HG03439 (cell line): ENCODE measurements around the gene SOX6.

Source experiments
- ATAC-seq: cut with Tn5 transposase; IDR thresholded peaks from one replicate; pipeline ENCODE4 v1.9.1; 2021; ENCODE audit warnings: mild to moderate bottlenecking, moderate library complexity; ENCODE audit not compliant: unreplicated experiment

SOX6 gene

GRCh38 chr11:16195651-16196050 is 160.7 kb downstream of the SOX6 start:
- no peak for ATAC-seq

DNA sequence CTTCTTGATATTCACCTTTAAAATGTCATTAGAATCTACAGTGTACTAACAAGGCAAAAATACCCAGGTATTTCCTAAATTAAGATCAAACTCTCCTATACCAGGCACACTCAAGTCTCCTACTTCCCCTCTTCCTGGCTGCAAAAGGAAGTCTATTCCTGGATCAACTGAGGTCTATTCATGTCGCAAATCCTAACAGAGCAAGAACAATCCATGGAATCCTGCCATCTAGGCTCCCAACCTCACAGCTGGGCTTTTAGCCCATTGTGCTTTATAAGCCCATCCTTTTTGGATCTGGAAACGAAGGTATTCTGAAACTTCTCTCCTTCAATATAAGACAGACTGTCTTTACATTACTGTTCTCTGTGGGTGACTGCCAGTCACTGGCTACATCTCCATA is 161.8 kb downstream of the SOX6 start:
- no peak for ATAC-seq

DNA sequence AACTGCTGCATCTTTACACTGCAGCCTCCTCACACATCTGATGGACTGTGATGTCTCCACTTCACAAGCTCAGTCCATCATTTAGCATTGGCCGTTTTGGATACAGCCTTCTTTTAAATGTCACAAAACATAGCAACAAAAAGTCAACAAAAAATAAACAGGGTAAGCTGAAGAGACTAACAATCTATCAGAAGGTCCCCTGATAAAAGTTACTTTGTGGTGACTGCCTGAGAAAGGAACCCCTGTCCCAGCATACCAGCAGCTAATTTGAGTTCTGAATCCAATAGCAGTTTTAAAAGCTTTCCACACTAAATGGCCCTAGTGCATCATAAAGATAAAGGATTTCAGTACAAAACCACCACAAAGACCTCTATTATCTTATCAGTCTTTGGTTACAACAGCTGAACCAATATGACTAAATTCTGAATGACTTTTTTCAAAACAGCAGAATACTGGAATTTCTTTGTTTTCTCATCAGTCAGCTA is 162.4 kb downstream of the SOX6 start:
- no peak for ATAC-seq

DNA sequence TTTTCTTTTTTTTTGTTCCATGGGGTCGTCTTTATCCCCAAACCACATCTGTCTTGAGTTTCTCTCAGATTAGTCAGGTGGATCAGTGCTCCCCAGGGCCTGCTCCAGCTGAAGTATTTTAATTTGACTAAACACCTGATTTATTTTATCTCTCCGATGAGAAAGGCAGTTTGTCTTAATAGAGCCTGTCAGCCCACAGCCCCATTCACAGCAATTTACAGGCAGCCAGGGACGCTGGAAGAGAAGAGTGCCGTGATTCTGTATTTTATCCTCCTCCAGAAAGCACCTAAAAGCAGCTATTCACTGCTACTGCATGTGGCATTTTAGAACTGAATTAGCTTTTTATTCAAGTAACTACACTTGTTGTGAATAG is 164.5 kb downstream of the SOX6 start:
- ATAC-seq, result no peak

GRCh38 chr11:16191212-16191867 is 165.0 kb downstream of the SOX6 start:
- ATAC-seq, result no peak

- ATAC-seq, result no peak
These were observed 169.7 kb downstream of the SOX6 start for GRCh38 chr11:16186680-16187079.

- ATAC-seq, result no peak
These were observed 171.3 kb downstream of the SOX6 start for GRCh38 chr11:16185042-16185441.

- ATAC-seq, result no peak
These were observed 171.8 kb downstream of the SOX6 start for GRCh38 chr11:16184588-16184987.

- ATAC-seq, result no peak
These were observed 173.8 kb downstream of the SOX6 start for GRCh38 chr11:16182553-16182952.

GRCh38 chr11:16180868-16181267 is 175.5 kb downstream of the SOX6 start:
- ATAC-seq, result no peak

GRCh38 chr11:16179676-16180075 is 176.7 kb downstream of the SOX6 start:
- no peak for ATAC-seq

DNA sequence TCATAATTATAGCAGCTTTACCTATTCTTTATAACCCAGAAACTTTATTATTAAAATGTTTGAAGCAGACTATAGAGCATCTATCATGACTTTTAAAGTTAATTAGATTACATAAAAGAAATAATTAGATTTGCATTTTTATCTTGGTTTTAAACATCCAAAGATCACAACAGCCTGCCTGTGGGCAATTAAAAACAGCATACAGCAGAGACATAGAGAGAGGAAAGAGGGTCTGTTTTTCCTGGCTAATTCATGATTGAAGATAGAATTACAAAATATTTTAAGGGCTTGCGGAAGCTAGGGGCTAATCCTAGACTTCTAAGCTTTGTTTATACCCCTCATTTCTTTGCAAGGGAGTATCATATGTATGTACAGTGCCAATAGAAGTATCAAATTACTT is 178.1 kb downstream of the SOX6 start:
- no peak for ATAC-seq

GRCh38 chr11:16177688-16178087 is 178.7 kb downstream of the SOX6 start:
- ATAC-seq, result no peak

DNA sequence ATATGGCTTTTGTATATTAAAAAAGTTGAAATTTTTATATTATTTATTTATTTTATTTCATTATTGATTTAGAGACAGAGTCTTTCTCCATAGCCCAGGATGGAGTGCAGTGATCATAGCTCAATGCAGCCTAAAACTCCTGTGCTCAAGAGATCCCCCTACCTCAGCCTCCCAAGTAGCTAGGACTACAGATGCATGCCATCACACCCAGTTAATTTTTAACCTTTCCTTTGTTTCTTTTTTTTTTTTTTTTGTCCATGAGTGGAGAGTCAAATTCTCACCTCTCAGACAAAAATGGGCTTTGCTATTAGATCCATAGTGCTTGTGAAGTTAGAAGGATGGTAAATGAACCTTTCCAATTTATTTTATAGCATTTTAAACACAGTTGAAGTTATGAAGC is 182.5 kb downstream of the SOX6 start:
- ATAC-seq, result no peak

DNA sequence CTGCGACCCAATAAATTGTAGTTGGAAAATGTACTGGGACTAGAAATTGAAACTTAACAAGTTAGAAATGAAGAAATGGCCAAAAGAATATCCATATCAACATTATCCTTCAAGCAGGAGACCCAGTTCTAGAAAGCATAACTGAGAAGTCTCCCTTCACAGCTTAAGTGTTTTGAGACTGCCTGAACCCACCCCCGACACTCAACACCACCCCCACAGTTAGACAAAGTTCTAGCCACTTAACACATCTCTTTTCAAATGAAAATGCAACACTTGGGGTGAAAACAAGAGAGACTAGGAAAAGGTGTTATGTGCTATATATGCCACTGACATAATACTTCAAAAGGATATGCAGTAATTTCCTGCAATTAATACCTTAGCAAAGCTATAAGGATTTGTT is 184.5 kb downstream of the SOX6 start:
- ATAC-seq, result no peak

- ATAC-seq, result no peak
These were observed 186.1 kb downstream of the SOX6 start for GRCh38 chr11:16169956-16170847.

DNA sequence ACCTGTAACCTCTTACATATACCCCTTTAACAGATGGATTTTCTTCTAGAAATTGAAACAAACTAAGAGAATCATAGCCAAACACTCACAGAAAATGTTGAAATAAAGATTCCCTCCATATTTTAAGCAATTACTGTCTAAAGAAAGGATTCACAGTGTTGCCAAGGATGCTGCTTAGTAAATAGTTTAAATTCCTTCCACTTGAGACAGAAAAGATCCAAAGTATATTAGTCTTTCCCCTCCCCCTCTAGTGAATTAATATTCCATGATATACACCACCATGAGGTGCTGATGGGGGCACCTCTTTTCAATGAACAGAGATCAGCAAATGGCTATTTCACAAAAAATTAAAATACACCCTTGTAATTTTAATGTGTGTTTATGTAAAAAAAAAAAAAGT is 186.8 kb downstream of the SOX6 start:
- ATAC-seq, result no peak

DNA sequence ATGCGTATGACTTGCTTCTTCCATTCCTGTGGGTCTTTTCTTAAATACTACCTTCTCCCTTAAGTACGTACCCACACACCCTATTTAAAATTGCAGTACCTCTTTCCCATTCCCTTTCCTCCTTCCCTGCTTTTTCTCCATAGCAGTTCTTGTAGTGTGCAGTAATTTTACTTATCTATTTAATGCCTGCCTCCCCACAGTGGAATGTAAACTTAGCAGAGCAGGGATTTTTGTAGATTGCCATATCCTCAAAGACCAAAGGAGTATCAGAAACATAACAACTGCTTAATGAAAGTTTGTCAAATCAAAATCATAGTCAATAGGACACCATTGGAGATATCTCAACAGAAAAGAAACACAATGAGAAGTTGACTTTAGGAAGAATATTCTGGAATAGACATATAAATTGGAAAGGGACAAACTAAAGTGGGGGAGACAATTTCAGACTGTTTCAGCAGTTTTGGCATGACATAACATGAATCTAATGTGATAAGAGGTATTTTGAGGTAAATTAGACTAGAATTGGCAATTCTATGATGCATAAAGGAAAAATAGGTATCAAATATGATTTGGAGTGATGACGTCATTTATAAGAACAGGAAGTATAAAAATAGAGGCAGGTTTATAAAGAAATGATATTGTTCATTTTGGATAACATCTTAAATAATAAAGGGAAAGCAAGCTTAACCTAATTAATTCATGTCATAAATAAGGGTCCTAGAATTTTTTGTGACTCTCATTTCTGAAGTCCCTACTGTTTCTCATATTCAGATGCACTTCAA is 188.4 kb downstream of the SOX6 start:
- no peak for ATAC-seq

DNA sequence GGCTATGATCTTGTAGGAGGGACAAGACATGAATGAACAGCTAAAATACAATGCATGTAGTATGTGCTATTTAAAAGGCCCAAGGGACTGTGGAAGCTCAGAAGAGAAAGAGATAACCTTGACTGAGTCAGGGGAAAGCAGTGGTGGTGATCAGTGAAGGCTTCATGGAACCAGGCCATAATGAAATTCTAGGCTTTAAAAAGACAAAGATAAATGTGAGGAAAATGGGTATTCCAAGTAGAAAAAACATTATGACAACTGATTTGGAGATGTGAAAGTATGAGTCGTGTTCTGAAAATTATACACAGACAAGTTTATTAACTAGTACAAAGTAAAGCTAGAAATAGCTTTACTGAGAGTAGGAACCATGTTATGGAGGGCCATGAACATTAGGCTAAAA is 189.8 kb downstream of the SOX6 start:
- ATAC-seq, result no peak

GRCh38 chr11:16160146-16160545 is 196.2 kb downstream of the SOX6 start:
- ATAC-seq, result no peak

DNA sequence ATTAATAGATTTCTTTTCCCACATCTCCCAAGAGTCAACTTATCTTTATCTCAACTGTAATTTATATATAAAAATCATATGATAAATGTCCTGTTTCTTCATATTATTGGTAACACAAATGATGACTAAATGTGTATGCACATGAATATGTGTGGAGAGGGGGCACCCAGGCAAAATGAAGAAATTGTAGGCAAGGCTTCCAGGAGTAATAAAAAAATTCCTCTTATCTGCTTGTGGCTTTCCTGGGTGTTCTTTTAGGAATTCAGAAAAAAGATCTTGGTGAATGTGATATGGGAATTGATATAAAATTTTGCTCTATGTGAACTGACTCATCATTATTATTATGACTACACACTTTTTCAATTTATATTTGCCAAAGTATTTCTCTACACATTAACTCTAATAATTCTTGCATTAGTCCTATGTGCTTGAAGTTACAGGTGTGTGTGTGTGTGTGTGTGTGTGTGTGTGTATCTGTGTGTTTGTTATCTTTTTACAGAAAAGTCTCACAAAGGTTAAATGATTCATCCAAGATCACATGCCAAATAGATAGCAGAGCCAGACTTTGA is 197.8 kb downstream of the SOX6 start:
- no peak for ATAC-seq
